Activated CD4-positive, CD25-positive, alpha-beta regulatory T cell treated with anti-CD3 and anti-CD28 coated beads, Interleukin-2, amount 50 U/mL, for 16 hours (primary cell): ENCODE results near the gene PATJ.
"Not testable (repeated sequence)": the region's sequence is repeated elsewhere in the genome, so short reads cannot be mapped to it uniquely, and the experiment has no call there.

Experiments
- DNase-seq: peaks from one replicate; pipeline ENCODE4 v3.0.0-alpha.2; 2020; ENCODE audit warnings: low read depth, low spot score

The PATJ gene

DNA sequence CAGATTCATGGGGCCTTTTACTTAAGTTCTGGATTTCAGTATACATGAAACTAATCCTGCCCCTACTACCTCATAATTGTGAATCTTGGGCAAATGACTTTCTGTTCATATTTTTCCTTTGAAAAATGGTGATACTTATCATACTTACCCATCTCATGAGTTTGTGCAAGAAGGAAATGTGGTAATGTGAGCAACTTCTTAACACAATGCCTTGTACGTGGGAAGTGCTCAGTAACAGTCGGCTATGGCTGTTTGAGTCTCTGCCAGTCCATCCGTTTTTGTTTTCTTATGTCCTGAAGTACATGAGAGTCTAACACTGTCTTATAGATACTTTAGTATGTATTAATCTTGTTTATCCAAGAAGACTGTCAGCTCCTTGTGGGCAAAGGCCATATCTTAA, 86.5 kb downstream of the PATJ start:
- no peak for DNase-seq

DNA sequence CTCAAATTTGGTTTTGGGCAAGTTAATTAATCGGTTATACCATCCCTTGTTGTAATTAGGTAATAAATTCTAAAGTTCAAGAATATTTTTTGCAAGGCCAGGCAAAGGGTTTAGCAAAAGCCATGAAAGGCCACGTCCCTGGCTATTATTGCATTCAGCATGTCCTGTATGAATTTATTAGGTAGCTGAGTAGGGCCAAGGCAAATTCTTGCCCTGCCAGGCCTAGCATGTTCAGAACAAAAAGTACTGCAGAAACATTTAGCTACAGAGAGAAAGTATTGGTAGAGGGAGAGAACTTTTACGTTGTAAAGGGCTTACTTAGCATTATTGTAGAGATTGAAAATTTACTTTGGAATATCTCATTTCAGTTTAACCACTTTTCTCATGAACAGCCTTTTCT, 94.4 kb downstream of the PATJ start:
- no peak for DNase-seq

DNA sequence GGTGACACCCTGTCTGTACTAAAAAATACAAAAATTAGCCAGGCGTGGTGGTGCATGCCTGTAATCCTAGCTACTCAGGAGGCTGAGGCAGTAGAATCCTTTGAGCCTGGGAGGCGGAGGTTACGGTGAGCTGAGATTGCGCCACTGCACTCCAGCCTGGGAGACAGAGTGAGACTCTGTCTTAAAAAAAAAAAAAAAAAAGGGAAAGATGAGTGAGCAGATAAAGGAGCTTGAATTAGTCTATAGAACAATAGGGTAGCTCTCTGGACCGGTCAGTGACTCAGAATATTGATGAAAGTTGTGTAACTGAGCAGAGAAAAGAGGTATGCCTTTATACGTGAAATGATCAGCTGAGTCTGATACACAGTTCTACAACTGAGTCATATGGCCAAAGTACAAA, 95.3 kb downstream of the PATJ start:
- DNase-seq: not testable (repeated sequence)

DNA sequence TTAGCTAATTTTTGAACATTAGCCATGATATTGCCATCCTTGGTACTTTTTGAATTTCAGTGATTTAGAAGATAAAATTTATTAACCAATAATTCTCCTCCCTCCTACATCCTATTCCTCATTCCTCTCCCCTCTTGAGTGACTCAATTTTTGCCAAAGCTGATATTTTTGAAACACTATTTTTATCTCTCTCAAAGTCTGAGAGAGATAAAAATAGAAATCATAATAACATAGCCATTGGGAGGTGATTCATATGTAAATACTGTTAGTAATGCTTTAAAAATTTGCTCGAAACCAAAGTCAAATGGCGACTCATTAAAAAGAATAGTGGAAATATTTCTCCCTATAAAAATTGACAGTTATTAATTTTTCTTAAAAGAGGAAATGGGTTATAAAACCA, 97.4 kb downstream of the PATJ start:
- DNase-seq: no peak

DNA sequence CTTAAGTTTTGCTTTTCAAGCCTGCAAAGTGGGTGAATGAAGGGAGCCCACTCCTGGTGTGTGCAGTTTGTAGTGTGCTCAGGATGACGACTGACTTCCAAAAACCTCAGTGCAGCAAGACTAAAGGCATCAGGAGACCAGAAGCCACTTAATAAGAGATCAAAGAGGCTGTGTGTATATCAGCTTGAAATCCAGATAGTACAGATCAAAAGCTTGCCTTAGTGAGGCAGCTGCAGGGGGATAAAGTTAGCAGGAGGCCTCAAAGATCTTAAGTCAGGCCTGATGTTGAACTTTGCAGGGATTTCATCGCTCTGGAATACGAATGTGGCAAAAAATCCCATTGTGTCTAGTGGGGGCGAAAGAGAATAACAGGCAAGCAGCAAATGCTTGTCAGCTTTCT, 99.8 kb downstream of the PATJ start:
- no peak for DNase-seq

DNA sequence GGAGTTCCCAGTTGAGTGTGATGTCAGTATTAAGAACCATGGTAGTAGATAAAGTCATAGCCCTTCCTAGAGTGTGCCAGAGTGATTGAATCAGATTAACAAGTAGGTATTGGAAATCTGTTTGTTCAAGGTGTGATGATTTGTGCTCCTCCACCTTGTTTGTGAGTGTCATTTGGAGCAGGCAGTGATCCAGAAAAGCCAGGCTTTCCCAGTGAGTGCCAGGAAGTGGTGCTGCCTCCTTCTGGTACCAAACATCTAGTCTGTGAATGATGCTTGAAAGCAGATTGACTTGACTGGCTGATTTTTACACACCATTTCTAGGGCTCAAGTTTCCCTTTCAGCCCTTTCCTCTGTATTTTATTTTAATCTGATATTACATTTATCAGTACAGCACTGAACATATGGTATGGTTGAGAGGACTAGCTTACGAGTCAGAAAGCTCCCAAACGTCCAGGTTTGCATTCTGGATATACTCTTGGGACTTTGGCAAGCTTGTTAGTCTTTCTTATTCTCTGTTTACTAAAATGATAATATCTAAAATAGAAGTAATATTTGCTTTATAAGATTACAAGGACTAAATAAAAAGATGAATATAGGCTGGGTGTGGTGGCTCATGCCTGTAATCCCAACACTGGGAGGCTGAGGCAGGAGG, 100.7 kb downstream of the PATJ start:
- DNase-seq: no peak

DNA sequence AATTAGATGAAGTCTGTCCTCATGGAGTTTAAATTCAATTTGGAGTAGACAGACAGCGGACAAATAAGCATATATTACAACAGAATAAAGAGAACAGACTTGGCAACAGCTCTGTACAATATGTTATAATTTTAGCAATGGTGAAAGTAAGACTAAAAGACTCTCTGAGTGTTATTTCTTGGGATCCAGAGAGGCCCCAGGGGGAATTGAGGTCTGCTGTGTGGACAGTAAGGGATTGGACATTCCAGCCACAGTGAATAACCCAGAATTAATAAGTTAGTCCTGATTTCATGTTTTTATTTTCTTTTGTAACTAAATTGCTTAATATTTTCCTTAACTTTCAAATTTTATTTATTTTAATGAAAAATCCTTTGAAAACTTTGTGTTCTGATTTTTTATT, 101.7 kb downstream of the PATJ start:
- no peak for DNase-seq

DNA sequence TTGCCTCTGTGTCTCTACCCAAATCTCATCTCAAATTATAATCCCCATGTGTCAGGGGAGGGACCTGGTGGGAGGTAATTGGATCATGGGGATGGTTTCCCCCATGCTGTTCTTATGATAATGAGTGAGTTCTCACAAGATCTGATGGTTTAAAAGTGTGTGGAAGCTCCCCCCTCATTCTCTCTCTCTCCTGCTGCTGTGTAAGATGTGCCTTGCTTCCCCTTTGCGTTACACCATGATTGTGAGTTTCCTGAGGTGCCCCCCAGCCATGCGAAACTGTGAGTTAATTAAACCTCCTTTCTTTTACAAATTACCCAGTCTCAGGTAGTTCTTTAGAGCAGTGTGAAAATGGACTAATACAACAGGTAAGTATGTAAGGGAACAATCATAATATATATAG, 102.4 kb downstream of the PATJ start:
- not testable (repeated sequence) for DNase-seq

DNA sequence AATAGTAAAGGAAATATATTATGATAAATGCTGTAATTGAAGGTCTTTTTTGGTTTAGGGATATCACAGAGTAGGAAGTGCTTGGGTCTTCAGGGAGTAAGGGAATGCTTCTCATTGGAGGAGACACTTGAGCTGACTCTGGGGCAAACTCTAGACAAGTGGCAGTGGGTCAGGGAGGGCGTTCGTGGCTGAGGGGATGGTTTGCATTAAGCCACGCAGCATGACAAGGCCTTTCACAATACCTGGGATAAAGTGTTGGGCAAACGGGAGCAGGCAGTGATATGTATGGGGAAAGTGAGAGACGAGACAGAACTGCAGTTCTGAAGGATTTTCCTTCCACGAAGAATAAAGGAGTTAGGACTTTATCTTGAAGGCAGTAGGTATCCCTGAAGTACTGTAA, 109.0 kb downstream of the PATJ start:
- no peak for DNase-seq

DNA sequence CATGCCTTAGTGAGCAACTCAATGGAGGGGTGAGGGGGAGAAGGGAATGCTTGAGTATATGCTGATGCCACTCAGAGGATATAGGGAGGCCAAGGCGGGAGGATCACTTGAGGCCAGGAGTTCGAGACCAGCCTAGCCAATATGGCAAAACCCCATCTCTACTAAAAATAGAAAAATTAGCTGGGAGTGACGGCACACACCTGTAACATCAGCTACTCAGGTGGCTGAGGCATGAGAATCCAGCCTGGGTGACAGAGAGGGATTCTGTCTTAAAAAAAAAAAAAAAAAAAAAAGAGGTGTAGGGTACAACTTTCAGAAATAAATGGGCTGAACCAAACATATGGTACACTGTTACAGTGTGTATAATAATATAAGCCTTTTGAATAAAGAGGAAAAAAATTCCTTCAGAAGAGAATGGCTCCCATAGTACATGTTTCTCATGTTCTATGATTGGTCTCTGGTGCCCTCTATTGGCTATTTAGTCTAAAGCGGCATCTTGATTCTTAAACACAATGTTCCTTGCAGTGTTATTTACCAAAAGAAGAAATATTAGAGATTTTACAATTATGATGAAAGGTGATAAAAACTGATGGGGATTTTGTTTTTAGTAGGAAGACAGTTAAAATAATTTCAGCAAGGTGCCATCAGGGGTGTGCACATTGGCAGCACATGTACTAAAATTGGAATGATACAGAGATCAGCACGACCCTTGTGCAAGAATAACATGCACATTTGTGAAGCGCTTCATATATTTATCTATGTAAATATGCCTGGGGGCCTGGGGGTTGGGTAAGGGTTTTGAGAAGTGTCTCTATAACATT, 109.8 kb downstream of the PATJ start:
- DNase-seq: no peak

DNA sequence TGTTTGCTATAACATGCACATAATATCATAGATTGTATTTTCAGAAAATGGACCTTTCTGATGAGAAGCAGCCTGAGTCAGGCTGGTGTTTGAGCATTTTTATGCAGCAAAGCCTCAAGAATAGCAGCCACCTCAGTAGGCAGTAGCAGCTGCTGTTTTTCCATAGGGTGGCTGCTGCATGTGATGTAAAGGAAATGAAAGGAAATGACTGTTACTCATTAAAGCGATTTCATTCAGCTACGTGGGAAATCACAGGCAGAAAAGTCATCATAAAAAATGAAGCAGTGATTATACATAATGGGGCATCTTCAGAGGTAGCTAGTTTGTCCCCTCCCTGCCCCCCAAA, 110.4 kb downstream of the PATJ start:
- no peak for DNase-seq

DNA sequence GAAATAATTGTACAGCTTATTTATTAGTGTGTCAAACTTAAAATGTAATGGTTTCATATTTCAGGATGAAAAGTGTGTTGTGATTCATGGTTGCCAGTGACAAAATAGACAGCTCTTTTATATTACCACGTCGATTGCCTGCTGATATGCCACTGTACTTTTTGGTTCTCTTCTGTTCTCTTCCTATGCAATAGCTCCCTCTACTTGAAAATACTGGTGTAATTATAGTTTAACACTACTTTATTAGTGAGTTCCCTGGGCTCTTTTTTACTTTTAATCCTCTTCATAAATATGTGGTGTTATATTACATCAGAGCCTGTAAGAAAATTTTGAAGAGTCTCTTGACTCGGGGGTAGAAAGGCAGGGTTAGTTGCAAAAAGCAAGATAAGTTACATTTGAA, 111.3 kb downstream of the PATJ start:
- DNase-seq: no peak

DNA sequence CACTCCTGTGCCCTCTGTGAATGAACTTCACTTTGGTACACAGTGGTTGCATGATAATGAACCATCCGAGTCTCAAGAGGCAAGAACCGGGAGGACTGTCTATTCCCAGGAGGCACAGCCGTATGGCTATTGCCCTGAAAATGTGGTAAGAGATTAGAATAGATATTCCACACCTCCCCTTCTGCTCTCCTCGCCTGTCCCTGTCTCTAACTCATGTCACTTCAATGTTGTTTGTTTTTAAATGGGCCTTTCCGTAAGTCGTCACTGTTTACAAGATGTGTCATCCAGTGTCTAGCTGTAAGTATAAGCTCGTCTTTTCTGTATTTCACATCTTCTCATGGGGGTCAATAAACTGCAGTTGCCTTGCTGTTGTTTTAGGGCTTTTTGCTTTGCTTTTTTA, 122.2 kb downstream of the PATJ start:
- DNase-seq: no peak

DNA sequence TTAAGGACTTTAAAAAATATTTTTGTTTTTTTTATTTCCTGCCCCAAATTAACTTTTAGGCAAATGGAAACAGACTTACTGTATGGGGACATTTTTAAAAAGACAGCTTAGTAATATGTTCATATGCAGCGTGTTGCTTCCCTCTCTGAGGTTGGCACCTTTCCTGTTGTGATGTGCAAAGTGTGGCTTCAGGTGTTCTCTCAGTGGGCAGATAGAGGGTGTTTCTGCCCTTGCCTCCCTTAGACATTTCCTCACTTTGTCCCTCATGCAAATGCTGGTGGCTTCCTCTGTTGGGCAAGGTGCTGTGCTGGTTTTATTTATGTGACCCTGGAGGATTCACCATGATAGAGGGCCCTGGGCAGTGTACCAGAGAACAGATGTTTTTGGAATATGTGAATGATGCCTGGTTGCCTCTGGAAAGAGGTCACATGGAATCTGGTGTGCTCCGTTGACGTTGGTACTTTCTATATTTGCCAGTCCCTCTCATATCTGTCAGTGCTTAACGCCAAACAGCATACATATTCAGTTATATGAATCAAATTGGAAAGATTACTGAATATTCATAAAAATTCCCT, 123.5 kb downstream of the PATJ start:
- no peak for DNase-seq

DNA sequence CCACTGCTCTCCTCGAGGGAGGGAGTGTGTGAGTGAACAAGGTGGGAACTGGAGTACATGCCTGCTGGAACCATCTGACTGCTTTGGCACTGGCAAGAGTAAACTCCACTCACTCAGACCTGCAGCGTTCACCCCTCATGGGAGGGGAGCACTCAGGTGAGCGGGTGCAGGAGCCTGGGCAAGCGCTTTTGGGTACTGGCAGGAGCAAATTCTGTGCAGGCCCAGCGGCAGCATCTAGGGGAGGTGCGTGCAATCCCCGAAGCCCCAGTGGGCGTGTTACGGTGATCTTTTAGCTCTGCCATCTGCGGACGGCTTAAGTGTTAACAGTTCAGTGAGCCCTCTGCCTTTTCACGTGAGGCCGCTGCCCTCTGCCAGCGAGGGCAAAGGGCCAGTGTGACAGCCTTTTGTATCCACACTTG, 127.4 kb downstream of the PATJ start:
- DNase-seq: no peak

DNA sequence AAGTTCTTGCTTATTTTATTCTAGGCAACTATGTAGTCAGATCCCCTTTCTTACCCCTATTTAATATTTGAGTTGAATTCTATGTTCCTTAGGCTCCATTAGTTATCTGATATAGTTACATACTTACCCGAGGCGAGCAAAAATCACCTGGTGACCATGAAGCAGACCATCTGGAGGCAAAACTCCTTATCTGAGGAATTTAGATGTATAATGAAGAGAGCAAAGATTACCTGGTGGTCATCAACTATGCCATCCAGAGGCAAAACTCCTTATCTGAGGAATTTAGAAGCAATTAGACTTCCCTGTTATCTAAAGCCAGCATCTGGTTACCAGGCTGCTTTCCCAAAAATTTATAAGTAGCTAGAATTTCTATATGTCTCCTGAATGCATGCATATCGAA, 129.9 kb downstream of the PATJ start:
- no peak for DNase-seq

DNA sequence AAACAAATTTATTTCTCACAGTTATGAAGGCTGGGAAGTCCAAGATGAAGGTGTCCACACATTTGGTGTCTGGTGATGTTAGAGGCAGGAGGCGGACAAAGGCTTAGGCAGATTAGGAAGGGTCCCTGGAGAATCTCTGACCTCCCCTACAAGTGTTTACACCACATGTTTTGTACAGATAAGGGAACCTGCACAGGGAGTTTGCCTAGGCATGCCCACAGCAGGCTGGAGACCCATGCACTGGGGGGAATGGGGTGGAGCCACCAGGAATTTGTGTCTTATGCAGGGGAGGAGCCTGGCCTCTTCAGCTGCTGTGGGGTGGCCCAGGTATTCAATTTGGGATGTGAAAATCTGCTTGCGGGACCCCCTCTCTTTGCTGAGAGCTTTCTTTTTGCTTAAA, 131.3 kb downstream of the PATJ start:
- DNase-seq: no peak

DNA sequence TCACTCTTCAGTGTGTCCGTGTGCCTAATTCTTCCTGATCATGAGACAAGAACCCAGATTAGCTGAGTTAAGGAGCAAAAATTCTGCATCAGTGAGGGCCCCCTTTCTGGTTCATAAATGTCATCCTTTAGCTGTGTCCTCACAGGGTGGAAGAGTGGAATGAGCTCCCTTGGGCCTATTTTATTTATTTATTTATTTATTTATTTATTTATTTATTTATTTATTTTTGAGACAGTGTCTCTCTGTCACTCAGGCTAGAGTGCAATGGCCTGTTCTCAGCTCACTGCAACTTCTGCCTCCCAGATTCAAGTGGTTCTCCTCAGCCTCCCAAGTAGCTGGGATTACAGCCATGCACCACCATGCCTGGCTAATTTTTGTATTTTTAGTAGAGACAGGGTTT, 131.7 kb downstream of the PATJ start:
- DNase-seq: no peak

DNA sequence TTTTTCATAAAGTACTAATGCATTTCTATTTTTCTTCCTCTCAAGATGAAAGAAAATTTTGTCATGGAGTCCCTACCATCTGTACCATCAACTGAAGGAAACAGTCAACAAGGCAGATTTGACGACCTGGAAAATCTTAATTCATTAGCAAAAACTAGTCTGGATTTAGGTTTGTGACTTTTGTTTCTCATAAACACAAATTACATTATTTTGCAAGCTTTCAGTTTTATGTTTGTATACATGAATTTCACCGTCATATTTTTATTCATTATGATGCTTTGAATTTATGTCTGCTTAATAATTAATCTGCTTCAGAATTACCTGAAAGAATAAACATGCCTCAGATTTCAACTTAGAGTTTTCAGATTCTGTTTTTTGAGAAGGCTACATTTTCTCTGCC, 132.9 kb downstream of the PATJ start:
- no peak for DNase-seq

DNA sequence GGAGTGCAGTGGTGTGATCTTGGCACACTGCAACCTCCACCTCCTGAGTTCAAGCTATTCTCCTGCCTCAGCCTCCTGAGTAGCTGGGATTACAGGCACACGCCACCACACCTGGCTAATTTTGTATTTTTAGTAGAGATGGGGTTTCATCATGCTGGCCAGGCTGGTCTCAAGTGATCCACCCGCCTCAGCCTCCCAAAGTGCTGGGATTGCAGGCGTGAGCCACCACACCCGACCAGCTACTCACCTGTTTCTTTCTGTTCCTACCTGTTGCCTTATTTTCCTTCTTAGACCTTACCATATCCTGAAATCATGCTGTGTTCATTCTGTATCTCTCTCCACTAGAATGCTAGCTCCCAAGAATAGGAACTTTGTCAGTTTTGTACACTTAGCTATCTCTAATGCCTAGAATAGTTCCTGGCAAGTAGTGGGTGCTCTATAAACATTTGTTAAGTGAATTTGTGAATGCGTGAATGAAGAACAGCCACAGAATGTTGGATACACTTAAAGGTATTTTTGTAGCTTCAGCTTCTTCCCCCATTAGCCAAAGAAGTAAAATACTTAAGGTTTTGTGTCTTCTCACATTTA, 137.7 kb downstream of the PATJ start:
- DNase-seq: not testable (repeated sequence)

DNA sequence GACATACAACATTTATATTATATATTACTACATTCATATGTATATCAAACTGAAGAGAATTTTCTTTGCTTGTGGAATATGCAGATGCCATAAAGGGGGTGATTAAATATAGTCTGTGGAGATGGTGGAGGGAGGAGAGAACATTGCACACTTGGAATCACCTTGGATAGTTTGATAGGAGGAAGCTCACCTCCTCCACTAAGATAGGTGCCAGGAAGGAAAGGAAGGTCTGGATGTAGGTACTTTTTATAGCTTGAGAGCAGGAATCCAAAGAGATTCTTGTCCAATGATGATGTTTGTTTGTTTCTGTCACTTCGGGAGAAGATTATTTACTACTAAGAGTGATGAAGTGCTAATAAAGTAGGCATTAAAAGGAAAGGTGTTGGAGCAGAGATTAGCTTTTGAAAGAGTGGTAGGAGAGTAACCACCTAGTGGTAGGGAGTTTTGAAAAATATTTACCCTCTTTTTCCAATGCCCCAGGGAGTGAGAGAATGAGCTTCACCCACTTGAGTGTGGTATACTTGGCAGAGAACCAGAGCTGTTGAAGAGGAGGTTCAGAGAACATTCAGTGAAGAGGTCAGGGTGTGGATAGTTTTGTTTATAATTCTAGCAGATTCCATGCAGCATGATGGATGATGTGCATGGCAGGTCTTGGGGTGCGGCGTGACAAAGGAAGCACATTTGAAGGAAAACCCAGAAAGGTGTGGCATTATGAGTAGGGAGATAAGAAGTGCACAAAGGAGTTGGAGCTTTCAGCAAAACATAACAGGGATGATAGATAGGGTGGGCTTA, 145.0 kb downstream of the PATJ start:
- DNase-seq: no peak

DNA sequence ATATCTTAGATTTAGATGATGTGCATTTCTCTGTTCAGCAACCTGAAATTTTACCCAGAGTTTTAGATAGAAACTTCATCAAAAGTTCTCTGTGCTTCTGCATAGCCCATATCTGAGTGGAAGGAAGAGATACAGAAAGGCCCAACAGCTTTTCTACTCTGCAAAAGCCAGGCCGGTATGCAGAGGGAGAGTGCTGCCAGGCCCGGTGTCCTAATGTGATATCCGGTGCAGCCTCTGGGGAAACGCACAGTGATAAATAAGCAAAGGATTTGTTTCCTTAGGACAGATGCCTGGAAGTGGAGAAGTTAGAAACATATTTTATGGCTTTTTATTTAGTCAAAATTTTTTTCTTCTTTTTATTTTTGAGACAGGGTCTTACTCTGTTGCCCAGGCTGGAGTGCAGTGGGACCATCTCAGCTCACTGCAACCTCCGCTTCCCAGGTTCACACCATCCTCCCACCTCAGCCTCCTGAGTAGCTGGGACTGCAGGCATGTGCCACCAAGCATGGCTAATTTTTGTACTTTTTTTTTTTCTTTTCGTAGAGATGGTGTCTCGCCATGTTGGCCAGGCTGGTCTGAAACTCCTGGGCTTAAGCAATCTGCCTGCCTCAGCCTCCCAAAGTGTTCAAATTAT, 145.8 kb downstream of the PATJ start:
- DNase-seq: no peak
